AG09319 (cell line): ENCODE data around the gene NPL.
A peak's percentile ranks its signal among the peaks of the same experiment; 100 is the strongest.

Source experiments
- DNase-seq: peaks from one replicate; pipeline ENCODE4 v3.0.0-alpha.2; 2010; ENCODE audit warnings: low read depth; ENCODE audit errors: extremely low read depth
- TF ChIP-seq, protein P1 (sequence below): IDR thresholded peaks from 2 replicates; pipeline ENCODE4 v1.5.1; 2011; ENCODE audit warnings: low read depth, mild to moderate bottlenecking, inconsistent platforms, low read length, moderate library complexity

Gene NPL

DNA sequence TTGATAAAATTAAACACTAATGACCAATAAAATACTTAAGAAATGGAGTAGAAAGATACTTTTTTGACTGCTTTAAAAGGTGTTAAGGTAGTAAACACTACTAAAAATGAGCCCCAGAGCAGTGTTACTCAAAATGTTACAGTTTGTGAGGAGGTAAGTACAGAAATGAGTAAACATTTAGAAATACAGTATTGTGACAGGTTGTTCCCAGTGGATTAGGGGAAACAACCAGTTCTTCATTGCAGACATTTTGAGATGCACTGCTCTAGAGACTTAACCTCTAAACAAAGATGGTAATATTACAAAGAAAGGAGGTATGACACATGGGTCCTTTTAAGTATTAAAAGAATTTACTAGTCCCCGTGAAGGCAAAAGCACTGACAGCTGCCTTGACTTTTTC is 62.3 kb downstream of the NPL start:
- DNase-seq, result no peak
- TF ChIP-seq, protein P1, sequence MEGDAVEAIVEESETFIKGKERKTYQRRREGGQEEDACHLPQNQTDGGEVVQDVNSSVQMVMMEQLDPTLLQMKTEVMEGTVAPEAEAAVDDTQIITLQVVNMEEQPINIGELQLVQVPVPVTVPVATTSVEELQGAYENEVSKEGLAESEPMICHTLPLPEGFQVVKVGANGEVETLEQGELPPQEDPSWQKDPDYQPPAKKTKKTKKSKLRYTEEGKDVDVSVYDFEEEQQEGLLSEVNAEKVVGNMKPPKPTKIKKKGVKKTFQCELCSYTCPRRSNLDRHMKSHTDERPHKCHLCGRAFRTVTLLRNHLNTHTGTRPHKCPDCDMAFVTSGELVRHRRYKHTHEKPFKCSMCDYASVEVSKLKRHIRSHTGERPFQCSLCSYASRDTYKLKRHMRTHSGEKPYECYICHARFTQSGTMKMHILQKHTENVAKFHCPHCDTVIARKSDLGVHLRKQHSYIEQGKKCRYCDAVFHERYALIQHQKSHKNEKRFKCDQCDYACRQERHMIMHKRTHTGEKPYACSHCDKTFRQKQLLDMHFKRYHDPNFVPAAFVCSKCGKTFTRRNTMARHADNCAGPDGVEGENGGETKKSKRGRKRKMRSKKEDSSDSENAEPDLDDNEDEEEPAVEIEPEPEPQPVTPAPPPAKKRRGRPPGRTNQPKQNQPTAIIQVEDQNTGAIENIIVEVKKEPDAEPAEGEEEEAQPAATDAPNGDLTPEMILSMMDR, result no peak

DNA sequence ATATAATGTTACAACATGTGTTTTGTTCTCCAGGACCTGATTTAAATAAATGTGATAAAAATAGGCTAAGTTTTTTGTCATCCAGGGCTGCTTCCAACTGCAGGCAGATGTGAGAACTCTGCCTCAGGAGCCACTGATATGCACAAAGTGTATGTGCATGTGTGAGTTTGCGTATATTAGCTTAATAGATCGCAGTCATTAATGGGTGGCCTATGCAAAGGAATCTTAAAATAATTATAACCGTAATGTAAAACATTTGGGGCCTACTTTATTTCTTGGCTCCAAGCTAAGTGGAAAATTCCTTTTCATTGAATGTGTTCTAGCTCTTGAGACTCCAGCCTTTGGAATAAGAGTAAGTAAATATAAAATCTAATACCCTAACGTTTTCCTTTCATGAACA is 66.3 kb downstream of the NPL start:
- TF ChIP-seq, protein P1, result no peak
- DNase-seq, result peak; percentile 51

DNA sequence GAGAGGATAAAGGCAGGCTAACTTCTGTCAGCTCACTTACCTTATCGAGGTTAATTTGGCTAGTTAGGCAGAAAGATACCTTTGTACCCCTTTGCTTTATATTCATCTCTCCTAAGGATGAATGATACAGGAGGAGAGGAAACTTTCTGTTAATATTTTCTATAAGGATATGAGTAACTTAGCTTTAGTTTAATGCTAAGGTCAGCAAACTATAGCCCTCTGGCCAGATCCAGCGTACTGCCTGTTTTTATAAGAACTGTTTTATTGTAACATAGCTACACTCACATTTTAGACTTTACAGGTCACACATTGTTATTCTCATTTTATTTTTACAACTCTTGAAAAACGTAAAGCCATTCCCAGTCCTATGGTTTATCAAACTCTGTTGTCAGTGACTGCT is 67.6 kb downstream of the NPL start:
- TF ChIP-seq, protein P1, result no peak
- DNase-seq, result no peak

- DNase-seq, result no peak
- TF ChIP-seq, protein P1, result no peak
These were observed 71.1 kb downstream of the NPL start for GRCh38 chr1:182860658-182861057.

GRCh38 chr1:182861994-182862393 is 72.4 kb downstream of the NPL start:
- DNase-seq, result no peak
- TF ChIP-seq, protein P1, result no peak

DNA sequence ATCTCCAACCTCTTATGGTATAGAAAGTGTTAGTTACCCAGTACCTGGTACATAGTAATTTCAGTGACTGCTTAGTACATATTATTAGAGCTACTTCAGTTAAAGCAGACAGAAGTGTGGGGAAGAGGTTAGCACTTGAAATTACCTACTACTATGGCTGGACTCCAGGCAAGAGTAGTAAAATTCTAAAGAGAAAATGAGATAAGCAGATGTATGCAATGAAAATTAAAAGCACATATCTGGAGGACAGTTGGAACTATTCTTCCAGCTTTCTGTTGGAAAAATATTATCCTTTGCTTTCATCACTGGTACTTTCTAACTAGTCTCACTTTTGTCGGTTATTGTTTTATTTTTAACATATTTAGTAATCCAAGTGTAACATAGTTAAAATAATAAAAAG is 73.3 kb downstream of the NPL start:
- no peak for DNase-seq
- TF ChIP-seq, protein P1, result no peak

DNA sequence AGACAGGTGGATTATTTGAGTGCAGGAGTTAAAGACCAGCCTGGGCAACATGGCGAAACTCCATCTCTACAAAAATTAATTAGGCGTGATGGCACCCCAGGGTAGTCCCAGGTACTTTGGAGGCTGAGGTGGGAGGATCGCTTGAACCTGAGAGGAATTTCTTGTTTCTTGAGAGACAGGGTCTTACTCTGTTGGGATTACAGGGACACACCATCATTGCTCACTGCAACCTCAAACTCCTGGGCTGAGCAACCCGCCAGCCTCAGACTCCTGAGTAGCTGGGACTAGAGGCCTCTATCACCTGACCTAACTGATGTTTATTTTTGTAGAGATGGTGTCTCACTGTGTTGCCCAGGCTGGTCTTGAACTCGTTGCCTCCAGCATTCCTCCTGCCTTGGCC is 74.4 kb downstream of the NPL start:
- TF ChIP-seq, protein P1, result no peak
- DNase-seq, result no peak
